Measurements from ENCODE around the gene SAMM50. TPM values are rescaled to one million over a fixed set of nuclear protein-coding genes. Genes with fewer than 3 reads are reported as not detected.
A peak's percentile ranks its signal among the peaks of the same experiment; 100 is the strongest.

The SAMM50 gene
- total and polyA plus RNA-seq, 5 donors from 2014 or later, result 25.1 to 96.4 (median 75.6) TPM

GRCh38 chr22:43921370-43921769, 33.9 kb upstream of the SAMM50 start:
- no peak for DNase-seq

GRCh38 chr22:43922123-43922522, 33.1 kb upstream of the SAMM50 start:
- Mint-ChIP-seq H3K4me1 (peaks cover 0 to 14% (median 9%) of the 10 kb centered on the region in 4 donors), H3K27ac (no peak overlapping the region), H3K9me3 (no peaks in the 10 kb centered on the region), H3K4me3 (no peak overlapping the region), H3K36me3 (no peaks in the 10 kb centered on the region), H3K27me3 (peaks cover 55% of the 10 kb centered on the region)
- Histone ChIP-seq H3K4me3 (ENCODE audit: low read depth, low read length) (no peak overlapping the region), H3K36me3 (ENCODE audit: control insufficient read depth, insufficient read depth, low read length) (no peaks in the 10 kb centered on the region), H3K27me3 (ENCODE audit: control insufficient read depth, insufficient read depth, low read length) (peaks cover 2% of the 10 kb centered on the region), H3K9me3 (ENCODE audit: control insufficient read depth in 2 of 2, low read length in 2 of 2) (no peaks in the 10 kb centered on the region), H3K27ac (ENCODE audit: insufficient read depth, low read length, poor library complexity, severe bottlenecking) (no peak overlapping the region), H3K4me1 (ENCODE audit: control insufficient read depth, insufficient read depth, low read length, poor library complexity, severe bottlenecking) (peaks cover 9% of the 10 kb centered on the region)
- DNase-seq (no peak), ATAC-seq (ENCODE audit: low read depth in 2 of 2) (no peak)

More at GRCh38 chr22:43921370-43921769, 33.9 kb upstream of the SAMM50 start:
- peaks cover 53% of the 10 kb centered on the region for H3K27me3 Mint-ChIP-seq
- H3K4me1 ChIP-seq (ENCODE audit: control insufficient read depth, insufficient read depth, low read length, poor library complexity, severe bottlenecking), result peaks cover 9% of the 10 kb centered on the region
- peaks cover 2% of the 10 kb centered on the region for H3K27me3 ChIP-seq (ENCODE audit: control insufficient read depth, insufficient read depth, low read length)
- peaks cover 0 to 14% (median 9%) of the 10 kb centered on the region in 4 donors for H3K4me1 Mint-ChIP-seq
- H3K36me3 Mint-ChIP-seq, result no peaks in the 10 kb centered on the region
- no peak overlapping the region for H3K4me3 ChIP-seq (ENCODE audit: low read depth, low read length)
- H3K27ac Mint-ChIP-seq, result no peak overlapping the region
- H3K9me3 ChIP-seq (ENCODE audit: control insufficient read depth in 2 of 2, low read length in 2 of 2), result no peaks in the 10 kb centered on the region
- H3K9me3 Mint-ChIP-seq, result no peaks in the 10 kb centered on the region
- H3K36me3 ChIP-seq (ENCODE audit: control insufficient read depth, insufficient read depth, low read length), result no peaks in the 10 kb centered on the region
- no peak overlapping the region for H3K27ac ChIP-seq (ENCODE audit: insufficient read depth, low read length, poor library complexity, severe bottlenecking)
- no peak for ATAC-seq (ENCODE audit: low read depth in 2 of 2)
- H3K4me3 Mint-ChIP-seq, result no peak overlapping the region

- peak in 1 of 3 donors; percentile 31 for DNase-seq
- no peaks in the 10 kb centered on the region for H3K9me3 ChIP-seq (ENCODE audit: control insufficient read depth in 2 of 2, low read length in 2 of 2)
- peaks cover 9% of the 10 kb centered on the region for H3K4me1 ChIP-seq (ENCODE audit: control insufficient read depth, insufficient read depth, low read length, poor library complexity, severe bottlenecking)
- Mint-ChIP-seq H3K9me3 (peaks cover 0 to 2% (median 0%) of the 10 kb centered on the region in 7 donors), H3K4me1 (peaks cover 0 to 14% (median 9%) of the 10 kb centered on the region in 4 donors), H3K27me3 (peaks cover 55% of the 10 kb centered on the region), H3K4me3 (peak overlapping the region; percentile 79 to 90 (median 84)), H3K36me3 (peaks cover 3% of the 10 kb centered on the region), H3K27ac (peak overlapping the region in 1 of 3 donors; percentile 57)
- peak in 1 of 2 donors; percentile 46 for ATAC-seq (ENCODE audit: low read depth in 2 of 2)
- H3K36me3 ChIP-seq (ENCODE audit: control insufficient read depth, insufficient read depth, low read length), result no peaks in the 10 kb centered on the region
- H3K4me3 ChIP-seq (ENCODE audit: low read depth, low read length), result no peak overlapping the region
- H3K27ac ChIP-seq (ENCODE audit: insufficient read depth, low read length, poor library complexity, severe bottlenecking), result no peak overlapping the region
- H3K27me3 ChIP-seq (ENCODE audit: control insufficient read depth, insufficient read depth, low read length), result peaks cover 2% of the 10 kb centered on the region
These were observed 32.1 kb upstream of the SAMM50 start for GRCh38 chr22:43923191-43923590.

- H3K4me3 Mint-ChIP-seq, result peak within 1 kb of the TSS; percentile 79 to 90 (median 84)
- Histone ChIP-seq H3K27ac (ENCODE audit: insufficient read depth, low read length, poor library complexity, severe bottlenecking) (no peak within 1 kb of the TSS), H3K27me3 (ENCODE audit: control insufficient read depth, insufficient read depth, low read length) (peaks cover 2% of the 10 kb centered on the region), H3K9me3 (ENCODE audit: control insufficient read depth in 2 of 2, low read length in 2 of 2) (no peaks in the 10 kb centered on the region), H3K4me3 (ENCODE audit: low read depth, low read length) (no peak within 1 kb of the TSS), H3K4me1 (ENCODE audit: control insufficient read depth, insufficient read depth, low read length, poor library complexity, severe bottlenecking) (peaks cover 9% of the 10 kb centered on the region), H3K36me3 (ENCODE audit: control insufficient read depth, insufficient read depth, low read length) (no peaks in the 10 kb centered on the region)
- peak within 1 kb of the TSS in 1 of 3 donors; percentile 57 for H3K27ac Mint-ChIP-seq
- peaks cover 0 to 4% (median 0%) of the 10 kb centered on the region in 7 donors for H3K9me3 Mint-ChIP-seq
- H3K4me1 Mint-ChIP-seq, result peaks cover 0 to 14% (median 9%) of the 10 kb centered on the region in 4 donors
- ATAC-seq (ENCODE audit: low read depth in 2 of 2) (peak; percentile 74 to 75), DNase-seq (peak; percentile 46 to 55 (median 53))
- peaks cover 60% of the 10 kb centered on the region for H3K27me3 Mint-ChIP-seq
- H3K36me3 Mint-ChIP-seq, result peaks cover 3% of the 10 kb centered on the region
These were observed 31.4 kb upstream of the SAMM50 start, which contains the start of gene PNPLA3 for GRCh38 chr22:43923631-43924464. PNPLA3 (plus strand) TSS chr22:43923805; CDS start chr22:43923912, 107 bp downstream.

GRCh38 chr22:43924877-43925276, 30.4 kb upstream of the SAMM50 start:
- peaks cover 0 to 14% (median 9%) of the 10 kb centered on the region in 4 donors for H3K4me1 Mint-ChIP-seq
- H3K9me3 ChIP-seq (ENCODE audit: control insufficient read depth in 2 of 2, low read length in 2 of 2), result no peaks in the 10 kb centered on the region
- H3K4me3 ChIP-seq (ENCODE audit: low read depth, low read length), result no peak overlapping the region
- H3K9me3 Mint-ChIP-seq, result peaks cover 0 to 4% (median 0%) of the 10 kb centered on the region in 7 donors
- H3K4me1 ChIP-seq (ENCODE audit: control insufficient read depth, insufficient read depth, low read length, poor library complexity, severe bottlenecking), result peaks cover 9% of the 10 kb centered on the region
- DNase-seq, result no peak
- H3K27ac ChIP-seq (ENCODE audit: insufficient read depth, low read length, poor library complexity, severe bottlenecking), result no peak overlapping the region
- H3K27ac Mint-ChIP-seq, result peak overlapping the region in 1 of 3 donors; percentile 41
- H3K27me3 Mint-ChIP-seq, result peaks cover 56% of the 10 kb centered on the region
- H3K36me3 Mint-ChIP-seq, result peaks cover 3% of the 10 kb centered on the region
- H3K36me3 ChIP-seq (ENCODE audit: control insufficient read depth, insufficient read depth, low read length), result no peaks in the 10 kb centered on the region
- H3K27me3 ChIP-seq (ENCODE audit: control insufficient read depth, insufficient read depth, low read length), result peaks cover 2% of the 10 kb centered on the region
- H3K4me3 Mint-ChIP-seq, result peak overlapping the region in 3 of 4 donors; percentile 52 to 74 (median 72)
- no peak for ATAC-seq (ENCODE audit: low read depth in 2 of 2)

- peaks cover 56% of the 10 kb centered on the region for H3K27me3 Mint-ChIP-seq
- no peaks in the 10 kb centered on the region for H3K36me3 ChIP-seq (ENCODE audit: control insufficient read depth, insufficient read depth, low read length)
- peaks cover 9% of the 10 kb centered on the region for H3K4me1 ChIP-seq (ENCODE audit: control insufficient read depth, insufficient read depth, low read length, poor library complexity, severe bottlenecking)
- no peak overlapping the region for H3K27ac ChIP-seq (ENCODE audit: insufficient read depth, low read length, poor library complexity, severe bottlenecking)
- H3K4me3 Mint-ChIP-seq, result peak overlapping the region in 3 of 4 donors; percentile 26 to 74 (median 52)
- peak overlapping the region in 1 of 3 donors; percentile 41 for H3K27ac Mint-ChIP-seq
- ATAC-seq (ENCODE audit: low read depth in 2 of 2) (no peak), DNase-seq (no peak)
- peaks cover 0 to 14% (median 9%) of the 10 kb centered on the region in 4 donors for H3K4me1 Mint-ChIP-seq
- H3K4me3 ChIP-seq (ENCODE audit: low read depth, low read length), result no peak overlapping the region
- peaks cover 3% of the 10 kb centered on the region for H3K36me3 Mint-ChIP-seq
- peaks cover 2% of the 10 kb centered on the region for H3K27me3 ChIP-seq (ENCODE audit: control insufficient read depth, insufficient read depth, low read length)
- no peaks in the 10 kb centered on the region for H3K9me3 ChIP-seq (ENCODE audit: control insufficient read depth in 2 of 2, low read length in 2 of 2)
- H3K9me3 Mint-ChIP-seq, result peaks cover 0 to 4% (median 0%) of the 10 kb centered on the region in 7 donors
These were observed 29.6 kb upstream of the SAMM50 start for GRCh38 chr22:43925433-43926348.

- Mint-ChIP-seq H3K27ac (no peak overlapping the region), H3K27me3 (peaks cover 56% of the 10 kb centered on the region), H3K36me3 (peaks cover 3% of the 10 kb centered on the region), H3K9me3 (peaks cover 0 to 4% (median 0%) of the 10 kb centered on the region in 7 donors), H3K4me1 (peaks cover 0 to 14% (median 9%) of the 10 kb centered on the region in 4 donors), H3K4me3 (peak overlapping the region in 1 of 4 donors; percentile 24)
- Histone ChIP-seq H3K4me3 (ENCODE audit: low read depth, low read length) (no peak overlapping the region), H3K9me3 (ENCODE audit: control insufficient read depth in 2 of 2, low read length in 2 of 2) (no peaks in the 10 kb centered on the region), H3K27ac (ENCODE audit: insufficient read depth, low read length, poor library complexity, severe bottlenecking) (no peak overlapping the region), H3K4me1 (ENCODE audit: control insufficient read depth, insufficient read depth, low read length, poor library complexity, severe bottlenecking) (peaks cover 9% of the 10 kb centered on the region), H3K36me3 (ENCODE audit: control insufficient read depth, insufficient read depth, low read length) (no peaks in the 10 kb centered on the region), H3K27me3 (ENCODE audit: control insufficient read depth, insufficient read depth, low read length) (no peaks in the 10 kb centered on the region)
- ATAC-seq (ENCODE audit: low read depth in 2 of 2) (no peak), DNase-seq (no peak)
These were observed 28.9 kb upstream of the SAMM50 start for GRCh38 chr22:43926349-43926710.
